ENCODE results near the gene PIANP. TPM values are rescaled to one million over a fixed set of nuclear protein-coding genes. Genes with fewer than 3 reads are reported as not detected.
A peak's percentile ranks its signal among the peaks of the same experiment; 100 is the strongest.

The PIANP gene
- total RNA-seq, 1 donor from 2014 or later: 3.6 TPM

- TF ChIP-seq, protein P1, sequence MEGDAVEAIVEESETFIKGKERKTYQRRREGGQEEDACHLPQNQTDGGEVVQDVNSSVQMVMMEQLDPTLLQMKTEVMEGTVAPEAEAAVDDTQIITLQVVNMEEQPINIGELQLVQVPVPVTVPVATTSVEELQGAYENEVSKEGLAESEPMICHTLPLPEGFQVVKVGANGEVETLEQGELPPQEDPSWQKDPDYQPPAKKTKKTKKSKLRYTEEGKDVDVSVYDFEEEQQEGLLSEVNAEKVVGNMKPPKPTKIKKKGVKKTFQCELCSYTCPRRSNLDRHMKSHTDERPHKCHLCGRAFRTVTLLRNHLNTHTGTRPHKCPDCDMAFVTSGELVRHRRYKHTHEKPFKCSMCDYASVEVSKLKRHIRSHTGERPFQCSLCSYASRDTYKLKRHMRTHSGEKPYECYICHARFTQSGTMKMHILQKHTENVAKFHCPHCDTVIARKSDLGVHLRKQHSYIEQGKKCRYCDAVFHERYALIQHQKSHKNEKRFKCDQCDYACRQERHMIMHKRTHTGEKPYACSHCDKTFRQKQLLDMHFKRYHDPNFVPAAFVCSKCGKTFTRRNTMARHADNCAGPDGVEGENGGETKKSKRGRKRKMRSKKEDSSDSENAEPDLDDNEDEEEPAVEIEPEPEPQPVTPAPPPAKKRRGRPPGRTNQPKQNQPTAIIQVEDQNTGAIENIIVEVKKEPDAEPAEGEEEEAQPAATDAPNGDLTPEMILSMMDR (IDR thresholded peaks at IDR 0.05; ENCODE audit: insufficient read depth, low read depth, low read length): no peak
- no peak for TF ChIP-seq EZH2 (IDR thresholded peaks at IDR 0.05; ENCODE audit: insufficient read depth, low read length)
- Histone ChIP-seq H3K27me3 (ENCODE audit: insufficient read depth, low read length) (no peaks in the 10 kb centered on the region), H3K9me3 (ENCODE audit: insufficient read depth, low read depth, low read length) (no peaks in the 10 kb centered on the region), H3K4me3 (ENCODE audit: insufficient read depth, low read depth, low read length) (no peak overlapping the region), H2AFZ (ENCODE audit: low read depth, low read length) (no peak overlapping the region), H3K79me2 (ENCODE audit: insufficient read depth, low read length) (no peaks in the 10 kb centered on the region), H4K20me1 (ENCODE audit: insufficient read depth, low read length) (peaks cover 3% of the 10 kb centered on the region), H3K27ac (ENCODE audit: low read depth, low read length) (no peak overlapping the region), H3K9ac (ENCODE audit: low read length) (no peak overlapping the region), H3K4me1 (ENCODE audit: insufficient read depth, low read length) (no peaks in the 10 kb centered on the region), H3K36me3 (ENCODE audit: insufficient read depth, low read length) (peaks cover 19% of the 10 kb centered on the region), H3K4me2 (ENCODE audit: low read length) (no peak overlapping the region)
- Mint-ChIP-seq H3K9me3 (ENCODE audit: unreplicated experiment) (no peaks in the 10 kb centered on the region), H3K27ac (ENCODE audit: unreplicated experiment) (no peak overlapping the region), H3K27me3 (ENCODE audit: low read depth, unreplicated experiment) (no peaks in the 10 kb centered on the region), H3K4me3 (ENCODE audit: unreplicated experiment) (no peak overlapping the region), H3K36me3 (ENCODE audit: low read depth, unreplicated experiment) (peaks cover 14% of the 10 kb centered on the region), H3K4me1 (ENCODE audit: low read depth, unreplicated experiment) (peaks cover 2% of the 10 kb centered on the region)
- DNase-seq (ENCODE audit: low read depth) (no peak), FAIRE-seq (no peak)
Measured at GRCh38 chr12:6734506-6735387, 34.1 kb upstream of the PIANP start.

- TF ChIP-seq, protein P1 (IDR thresholded peaks at IDR 0.05; ENCODE audit: insufficient read depth, low read depth, low read length): no peak
- TF ChIP-seq EZH2 (IDR thresholded peaks at IDR 0.05; ENCODE audit: insufficient read depth, low read length): no peak
- H3K36me3 Mint-ChIP-seq (ENCODE audit: low read depth, unreplicated experiment): peaks cover 23% of the 10 kb centered on the region
Measured at GRCh38 chr12:6730169-6730568, 29.6 kb upstream of the PIANP start.

GRCh38 chr12:6729186-6729585 is 28.6 kb upstream of the PIANP start:
- Histone ChIP-seq H3K4me2 (ENCODE audit: low read length) (no peak overlapping the region), H3K27me3 (ENCODE audit: insufficient read depth, low read length) (no peaks in the 10 kb centered on the region), H2AFZ (ENCODE audit: low read depth, low read length) (no peak overlapping the region), H3K4me3 (ENCODE audit: insufficient read depth, low read depth, low read length) (no peak overlapping the region), H3K9me3 (ENCODE audit: insufficient read depth, low read depth, low read length) (no peaks in the 10 kb centered on the region), H3K79me2 (ENCODE audit: insufficient read depth, low read length) (peaks cover 13% of the 10 kb centered on the region), H4K20me1 (ENCODE audit: insufficient read depth, low read length) (peaks cover 11% of the 10 kb centered on the region), H3K36me3 (ENCODE audit: insufficient read depth, low read length) (peaks cover 38% of the 10 kb centered on the region), H3K9ac (ENCODE audit: low read length) (no peak overlapping the region), H3K4me1 (ENCODE audit: insufficient read depth, low read length) (peaks cover 7% of the 10 kb centered on the region), H3K27ac (ENCODE audit: low read depth, low read length) (no peak overlapping the region)
- H3K4me1 Mint-ChIP-seq (ENCODE audit: low read depth, unreplicated experiment): peaks cover 9% of the 10 kb centered on the region
- FAIRE-seq (no peak), DNase-seq (ENCODE audit: low read depth) (no peak)
- no peak overlapping the region for H3K27ac Mint-ChIP-seq (ENCODE audit: unreplicated experiment)
- no peak overlapping the region for H3K4me3 Mint-ChIP-seq (ENCODE audit: unreplicated experiment)
- H3K27me3 Mint-ChIP-seq (ENCODE audit: low read depth, unreplicated experiment): no peaks in the 10 kb centered on the region
- TF ChIP-seq EZH2 (IDR thresholded peaks at IDR 0.05; ENCODE audit: insufficient read depth, low read length): no peak
- TF ChIP-seq, protein P1 (IDR thresholded peaks at IDR 0.05; ENCODE audit: insufficient read depth, low read depth, low read length): no peak
- H3K36me3 Mint-ChIP-seq (ENCODE audit: low read depth, unreplicated experiment): peaks cover 19% of the 10 kb centered on the region
- no peaks in the 10 kb centered on the region for H3K9me3 Mint-ChIP-seq (ENCODE audit: unreplicated experiment)

More at GRCh38 chr12:6730169-6730568, 29.6 kb upstream of the PIANP start:
- Histone ChIP-seq H2AFZ (ENCODE audit: low read depth, low read length) (no peak overlapping the region), H3K27ac (ENCODE audit: low read depth, low read length) (no peak overlapping the region), H3K4me1 (ENCODE audit: insufficient read depth, low read length) (no peaks in the 10 kb centered on the region), H3K9ac (ENCODE audit: low read length) (no peak overlapping the region), H3K27me3 (ENCODE audit: insufficient read depth, low read length) (no peaks in the 10 kb centered on the region), H3K79me2 (ENCODE audit: insufficient read depth, low read length) (peaks cover 6% of the 10 kb centered on the region), H3K9me3 (ENCODE audit: insufficient read depth, low read depth, low read length) (no peaks in the 10 kb centered on the region), H4K20me1 (ENCODE audit: insufficient read depth, low read length) (peaks cover 11% of the 10 kb centered on the region), H3K4me3 (ENCODE audit: insufficient read depth, low read depth, low read length) (no peak overlapping the region), H3K4me2 (ENCODE audit: low read length) (no peak overlapping the region), H3K36me3 (ENCODE audit: insufficient read depth, low read length) (peaks cover 38% of the 10 kb centered on the region)
- Mint-ChIP-seq H3K27ac (ENCODE audit: unreplicated experiment) (no peak overlapping the region), H3K27me3 (ENCODE audit: low read depth, unreplicated experiment) (no peaks in the 10 kb centered on the region), H3K4me3 (ENCODE audit: unreplicated experiment) (peak overlapping the region; percentile 11), H3K9me3 (ENCODE audit: unreplicated experiment) (no peaks in the 10 kb centered on the region), H3K4me1 (ENCODE audit: low read depth, unreplicated experiment) (peaks cover 5% of the 10 kb centered on the region)
- FAIRE-seq: no peak
- no peak for DNase-seq (ENCODE audit: low read depth)
